Left colon (tissue), 2 donors: Measurements from ENCODE around the gene LMAN2. TPM values are rescaled to one million over a fixed set of nuclear protein-coding genes. Genes with fewer than 3 reads are reported as not detected.
"Not testable (repeated sequence)": the region's sequence is repeated elsewhere in the genome, so short reads cannot be mapped to it uniquely, and the experiment has no call there.

Source experiments
- ATAC-seq: fragments of 200-7000 bp; cut with Tn5 transposase; one replicate; pipeline ENCODE4 v1.9.1; 2020; ENCODE audit warnings: mild to moderate bottlenecking, moderate library complexity
- DNase-seq, 2 donors: peaks; one replicate each; pipeline ENCODE4 v3.0.0-alpha.2; 2020
- intact Hi-C, 2 donors: fragments of 100-400 bp; cut with DNase I in 1 of 2; cut with micrococcal nuclease in 1 of 2; formaldehyde crosslinking; loops; one replicate each; pipeline versions ENCODE4 v1.11.2 to v1.14.0; 2022; cut with DNase I, micrococcal nuclease
- total RNA-seq, 2 donors: library from RNA; stranded (reverse); fragmentation: NEBNext Ultra II Directional; extraction: Animal tissue kit (Norgen Biotek cat#: 25700); gene quantifications; one replicate each; pipeline ENCODE4 v1.2.1, GENCODE V29; 2021
- donor health status: DM: no; HTN: no; CAD: no.
- donor health status: DM: yes; HTN: yes; CAD: no.

Gene LMAN2
- total RNA-seq, 2 donors from 2014 or later = 139 to 141 TPM

DNA sequence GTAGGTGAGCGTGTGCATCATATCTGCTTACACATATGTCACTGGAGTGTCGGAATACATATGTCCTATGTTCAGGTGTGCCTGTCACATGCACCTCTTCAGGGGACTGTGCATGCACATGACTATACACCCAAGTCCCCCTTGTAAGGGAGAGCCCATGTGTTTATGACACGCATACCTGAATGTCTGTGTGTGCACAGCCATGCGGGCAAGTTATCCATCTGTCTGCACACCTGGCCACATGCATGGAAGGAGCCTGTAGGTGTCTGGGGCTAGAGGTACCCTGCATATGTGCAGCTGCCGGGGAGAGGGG lies 5.6 kb upstream of the LMAN2 start:
- intact Hi-C loops = no loop called here
- DNase-seq (no peak), ATAC-seq (no peak)

DNA sequence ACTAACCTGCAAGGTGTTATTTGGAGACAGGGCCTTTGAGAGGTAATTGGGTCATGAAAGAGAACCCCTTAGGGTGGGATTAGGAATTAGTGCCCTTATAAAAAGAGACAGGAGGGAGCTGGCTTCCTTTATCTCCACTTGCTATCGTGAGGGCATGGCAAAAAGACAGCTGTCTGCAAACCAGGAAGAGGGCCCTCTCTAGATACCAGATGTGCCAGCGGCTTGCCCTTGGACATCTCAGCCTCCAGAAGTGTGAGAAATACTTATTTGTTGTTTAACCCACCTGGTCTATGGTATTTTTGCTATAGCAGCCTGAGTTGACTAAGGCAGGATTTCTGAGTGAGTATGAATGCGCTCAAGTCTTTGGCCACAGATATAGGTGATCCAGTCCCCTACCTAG lies 5.3 kb upstream of the LMAN2 start:
- intact Hi-C loops = no loop called here
- no peak for ATAC-seq

GRCh38 chr5:177355868-177356168 lies 4.3 kb upstream of the LMAN2 start:
- no peak for ATAC-seq
- intact Hi-C loops = no loop called here

More for the DNA sequence above, 5.3 kb upstream of the LMAN2 start:
- no peak for DNase-seq

GRCh38 chr5:177355162-177355867 lies 3.8 kb upstream of the LMAN2 start:
- DNase-seq (no peak), ATAC-seq (no peak)
- intact Hi-C loops = no loop called here

More at GRCh38 chr5:177355868-177356168, 4.3 kb upstream of the LMAN2 start:
- no peak for DNase-seq

DNA sequence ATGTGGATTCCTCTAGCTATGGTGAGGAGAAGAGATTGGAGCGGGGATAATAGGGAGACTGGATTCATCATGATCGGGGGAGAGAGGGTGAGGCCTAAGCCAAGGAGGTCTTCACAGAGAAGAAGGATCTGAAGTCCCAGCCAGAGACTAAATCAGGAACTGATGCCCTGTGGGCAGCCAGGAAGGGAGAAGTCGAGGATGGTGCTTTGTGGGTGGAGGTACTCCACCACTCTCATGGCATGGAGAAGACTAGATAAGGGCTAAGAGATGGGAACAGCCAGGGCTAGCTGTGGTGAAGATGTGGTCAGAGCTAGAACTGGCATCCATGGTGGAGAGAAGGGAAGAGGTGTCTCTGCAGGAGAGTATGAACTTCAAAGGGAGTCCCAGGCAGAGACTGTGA lies 3.2 kb upstream of the LMAN2 start:
- intact Hi-C loops = no loop called here
- DNase-seq (no peak), ATAC-seq (no peak)

GRCh38 chr5:177354256-177354655 lies 2.8 kb upstream of the LMAN2 start:
- ATAC-seq (no peak), DNase-seq (no peak)
- intact Hi-C loops = no loop called here

DNA sequence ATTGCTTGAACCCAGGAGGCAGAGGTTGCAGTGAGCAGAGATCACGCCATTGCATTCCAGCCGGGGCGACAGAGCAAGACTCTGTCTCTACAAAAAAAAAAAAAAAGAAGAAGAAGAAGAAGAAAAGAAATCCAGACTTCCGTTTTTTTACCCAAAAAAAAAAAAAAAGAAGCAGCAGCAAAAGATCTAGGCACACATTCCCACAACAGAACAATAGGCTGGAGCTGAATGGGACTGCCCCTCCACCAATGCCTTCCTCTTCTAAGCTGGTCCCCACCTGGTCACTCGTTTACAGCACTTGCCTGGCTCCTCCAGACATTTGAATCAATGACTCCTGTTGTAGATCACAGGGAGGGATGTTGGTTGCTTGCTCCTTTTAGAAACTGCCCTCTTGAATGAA lies 1.6 kb upstream of the LMAN2 start:
- DNase-seq = no peak
- no peak for ATAC-seq
- intact Hi-C loops = no loop called here

GRCh38 chr5:177350776-177351391 lies 584 bp downstream of the LMAN2 start:
- intact Hi-C loops = no loop called here
- ATAC-seq = no peak
- DNase-seq = no peak

DNA sequence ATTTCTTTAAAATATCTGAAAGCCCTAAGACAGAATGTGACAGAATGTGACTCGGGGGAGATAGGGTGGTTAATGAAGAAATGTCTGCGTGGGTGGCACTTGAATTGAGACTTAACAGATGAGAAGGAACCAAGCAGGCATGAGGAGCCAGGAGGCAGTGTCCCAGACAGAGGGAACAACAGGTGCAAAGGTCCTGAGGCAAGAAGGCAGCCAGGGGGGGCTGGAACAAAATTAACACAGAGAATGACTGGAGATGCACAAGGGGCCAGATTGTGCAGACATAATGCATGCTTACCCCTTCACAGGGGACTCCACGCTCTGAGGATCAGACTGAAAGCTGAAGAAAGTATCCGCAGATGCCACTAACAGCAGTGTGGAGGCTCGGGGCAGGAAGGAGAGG lies 1.7 kb downstream of the LMAN2 start:
- intact Hi-C loops = no loop called here
- DNase-seq = no peak
- no peak for ATAC-seq

DNA sequence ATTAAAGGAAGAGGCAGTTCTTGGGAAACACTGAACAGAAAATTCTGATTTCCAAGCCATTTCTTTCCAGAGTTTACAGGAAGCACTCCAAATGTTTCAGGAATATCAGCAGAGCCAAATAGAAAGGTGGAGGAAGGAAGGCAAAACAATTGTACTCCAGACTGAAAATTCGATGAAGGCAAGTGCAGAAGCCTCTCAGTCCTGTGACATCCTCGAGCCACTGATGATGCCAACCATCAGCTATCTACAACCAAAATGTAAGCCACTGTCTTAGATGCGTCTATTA lies 2.2 kb downstream of the LMAN2 start:
- ATAC-seq (no peak), DNase-seq (no peak)
- intact Hi-C loops = no loop called here

DNA sequence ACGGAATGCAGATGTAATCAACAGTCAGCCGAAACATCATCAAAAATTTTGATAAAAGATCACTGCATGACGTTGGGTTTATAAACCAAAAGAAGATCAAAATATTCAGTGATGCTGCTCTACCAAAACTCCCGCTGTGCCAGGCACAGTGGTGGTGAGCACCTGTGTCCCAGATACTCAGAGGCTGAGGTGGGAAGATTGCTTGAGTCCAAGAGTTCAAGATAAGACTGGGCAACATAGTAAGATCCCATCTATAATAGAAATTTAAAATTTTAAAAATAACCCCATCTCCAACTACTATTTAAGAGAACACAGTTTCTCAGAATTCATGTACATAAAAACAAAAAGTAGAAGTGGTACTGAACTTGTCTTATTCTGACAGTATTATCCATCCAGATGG lies 3.8 kb downstream of the LMAN2 start:
- intact Hi-C loops = no loop called here
- no peak for DNase-seq
- no peak for ATAC-seq

- DNase-seq = no peak
- ATAC-seq = no peak
- intact Hi-C loops = no loop called here
Observed at GRCh38 chr5:177346820-177347219, 4.6 kb downstream of the LMAN2 start.

DNA sequence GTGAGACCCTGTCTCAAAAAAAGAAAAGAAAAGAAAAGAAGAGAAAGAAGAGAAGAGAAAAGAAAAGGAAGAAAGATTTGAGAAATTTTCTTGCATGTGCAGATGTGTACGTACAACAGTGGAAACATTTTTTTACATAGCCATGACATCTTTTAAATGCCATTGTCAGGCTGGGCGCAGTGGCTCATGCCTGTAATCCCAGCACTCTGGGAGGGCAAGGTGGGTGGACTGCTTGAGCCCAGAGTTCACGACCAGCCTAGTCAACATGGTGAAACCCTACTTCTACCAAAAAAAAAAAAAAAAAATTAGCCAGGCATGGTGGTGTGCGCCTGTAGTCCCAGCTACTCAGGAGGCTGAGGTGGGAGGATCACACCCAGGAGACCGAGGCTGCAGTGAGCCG lies 6.6 kb downstream of the LMAN2 start:
- ATAC-seq (no peak), DNase-seq (no peak)
- intact Hi-C loops = no loop called here

- ATAC-seq = no peak
- no peak for DNase-seq
- intact Hi-C loops = no loop called here
Observed at GRCh38 chr5:177343777-177344176, 7.7 kb downstream of the LMAN2 start.

GRCh38 chr5:177343000-177343399 lies 8.5 kb downstream of the LMAN2 start:
- DNase-seq, intact Hi-C loops, ATAC-seq: not testable (repeated sequence)

GRCh38 chr5:177339107-177339638 lies 12.3 kb downstream of the LMAN2 start:
- intact Hi-C loops = no loop called here
- ATAC-seq = peak; percentile 33
- DNase-seq = no peak

DNA sequence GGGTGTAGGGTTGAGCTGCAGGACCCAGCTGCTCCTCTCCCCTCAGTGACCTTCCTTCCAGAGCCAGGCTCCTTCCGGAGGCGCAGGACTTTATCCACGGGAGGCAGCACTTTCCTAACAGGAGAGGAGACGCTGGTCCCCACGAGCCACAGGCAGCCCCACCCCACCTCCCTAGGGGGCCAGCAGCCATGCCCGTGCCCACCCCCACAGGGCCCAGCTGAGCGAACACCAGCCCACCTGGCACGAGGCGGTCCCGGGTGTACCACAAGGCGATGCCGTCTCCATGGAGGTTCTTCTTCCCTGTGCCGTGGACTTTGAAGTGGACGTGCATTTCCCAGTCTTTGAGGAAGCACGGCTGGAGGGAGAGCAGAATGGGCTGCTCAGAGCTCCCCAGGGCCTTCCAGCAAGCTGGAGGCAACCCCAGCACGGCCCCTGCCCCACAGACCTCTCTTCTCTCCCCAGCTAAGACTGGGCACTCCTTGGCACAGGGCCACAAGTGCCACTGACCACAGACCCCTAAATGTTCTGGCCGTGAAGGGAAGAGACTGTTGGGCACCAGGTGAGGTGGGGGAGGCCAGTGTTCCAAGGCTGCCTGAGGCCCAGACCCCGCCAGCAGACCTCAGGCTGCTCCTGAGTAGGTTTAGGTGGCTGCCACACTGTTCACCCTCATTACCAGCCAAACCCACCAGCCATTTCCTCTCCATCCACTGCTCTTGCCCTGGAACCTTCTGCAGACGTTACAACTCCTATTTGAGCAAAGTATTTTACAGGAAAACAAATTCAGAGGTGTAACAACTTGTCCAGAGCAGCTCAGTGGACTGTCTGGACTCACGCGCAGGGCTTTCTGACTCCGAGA lies 13.0 kb downstream of the LMAN2 start:
- DNase-seq = no peak

GRCh38 chr5:177336603-177337494 lies 14.6 kb downstream of the LMAN2 start:
- intact Hi-C loops = no loop called here
- ATAC-seq (no peak), DNase-seq (no peak)

More for the DNA sequence above, 13.0 kb downstream of the LMAN2 start:
- no peak for ATAC-seq
- intact Hi-C loops = no loop called here

- peak; percentile 68 for ATAC-seq
- intact Hi-C loops = no loop called here
- no peak for DNase-seq
Observed at GRCh38 chr5:177336112-177336511, 15.4 kb downstream of the LMAN2 start.
